ENCODE data around the gene PER3.

GRCh38 chr1:7857985-7858384, 73.9 kb downstream of the PER3 start:
- TF ChIP-seq EZH2 (IDR thresholded peaks at IDR 0.05; ENCODE audit: low read length) (no peak), CTCF (optimal IDR thresholded peaks at IDR 0.05 in 1 of 3, IDR thresholded peaks at IDR 0.05 in 1 of 3, conservative IDR thresholded peaks at IDR 0.05 in 1 of 3; ENCODE audit: extremely low read depth in 1 of 3, insufficient read depth in 2 of 3, low read length in 3 of 3) (no peak)
